ENCODE measurements around the gene PC. TPM values are rescaled to one million over a fixed set of nuclear protein-coding genes. Genes with fewer than 3 reads are reported as not detected.

PC gene
- total RNA-seq, 1 donor from 2014 or later: 49.1 TPM

DNA sequence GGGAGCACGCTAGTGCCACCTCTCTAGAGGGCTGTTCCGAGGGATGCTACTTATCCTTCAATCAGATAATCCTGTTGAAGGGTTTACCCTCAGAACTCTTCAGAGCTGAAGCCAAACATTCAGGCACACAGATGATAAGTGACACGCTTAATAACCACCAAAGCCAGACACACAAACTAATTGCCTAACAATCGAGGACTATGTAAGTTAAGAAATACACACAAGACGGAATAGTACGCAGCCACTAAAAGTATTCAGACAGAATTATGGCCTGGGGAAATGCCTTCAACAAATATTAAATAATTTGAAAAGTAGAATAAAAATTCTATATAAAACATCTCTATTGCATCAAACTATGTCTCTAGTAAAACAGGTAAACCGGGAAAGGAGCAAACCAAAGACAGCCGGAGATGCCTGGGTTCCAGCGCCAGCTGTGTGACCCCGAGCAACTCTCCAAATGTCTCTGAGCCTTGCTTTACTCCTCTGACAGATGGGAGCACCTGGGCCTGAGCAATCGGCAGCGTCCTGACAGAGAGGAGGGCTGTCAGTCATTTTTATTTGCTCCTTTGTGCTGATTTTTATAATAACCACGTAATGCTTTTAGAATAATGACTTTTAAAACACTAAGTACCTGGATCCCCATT is 90.0 kb downstream of the PC start:
- H3K27me3 Mint-ChIP-seq (ENCODE audit: unreplicated experiment): no peaks in the 10 kb centered on the region
- no peaks in the 10 kb centered on the region for H3K9me3 Mint-ChIP-seq (ENCODE audit: unreplicated experiment)
- no peak for DNase-seq (ENCODE audit: extremely low spot score, unreplicated experiment)
- no peak overlapping the region for H3K4me3 Mint-ChIP-seq (ENCODE audit: unreplicated experiment)
- H3K36me3 Mint-ChIP-seq (ENCODE audit: unreplicated experiment): peaks cover 12% of the 10 kb centered on the region
- TF ChIP-seq, protein P1, sequence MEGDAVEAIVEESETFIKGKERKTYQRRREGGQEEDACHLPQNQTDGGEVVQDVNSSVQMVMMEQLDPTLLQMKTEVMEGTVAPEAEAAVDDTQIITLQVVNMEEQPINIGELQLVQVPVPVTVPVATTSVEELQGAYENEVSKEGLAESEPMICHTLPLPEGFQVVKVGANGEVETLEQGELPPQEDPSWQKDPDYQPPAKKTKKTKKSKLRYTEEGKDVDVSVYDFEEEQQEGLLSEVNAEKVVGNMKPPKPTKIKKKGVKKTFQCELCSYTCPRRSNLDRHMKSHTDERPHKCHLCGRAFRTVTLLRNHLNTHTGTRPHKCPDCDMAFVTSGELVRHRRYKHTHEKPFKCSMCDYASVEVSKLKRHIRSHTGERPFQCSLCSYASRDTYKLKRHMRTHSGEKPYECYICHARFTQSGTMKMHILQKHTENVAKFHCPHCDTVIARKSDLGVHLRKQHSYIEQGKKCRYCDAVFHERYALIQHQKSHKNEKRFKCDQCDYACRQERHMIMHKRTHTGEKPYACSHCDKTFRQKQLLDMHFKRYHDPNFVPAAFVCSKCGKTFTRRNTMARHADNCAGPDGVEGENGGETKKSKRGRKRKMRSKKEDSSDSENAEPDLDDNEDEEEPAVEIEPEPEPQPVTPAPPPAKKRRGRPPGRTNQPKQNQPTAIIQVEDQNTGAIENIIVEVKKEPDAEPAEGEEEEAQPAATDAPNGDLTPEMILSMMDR (IDR thresholded peaks at IDR 0.05): no peak
- H3K27ac Mint-ChIP-seq (ENCODE audit: unreplicated experiment): no peak overlapping the region
- H3K4me1 Mint-ChIP-seq (ENCODE audit: unreplicated experiment): no peaks in the 10 kb centered on the region

DNA sequence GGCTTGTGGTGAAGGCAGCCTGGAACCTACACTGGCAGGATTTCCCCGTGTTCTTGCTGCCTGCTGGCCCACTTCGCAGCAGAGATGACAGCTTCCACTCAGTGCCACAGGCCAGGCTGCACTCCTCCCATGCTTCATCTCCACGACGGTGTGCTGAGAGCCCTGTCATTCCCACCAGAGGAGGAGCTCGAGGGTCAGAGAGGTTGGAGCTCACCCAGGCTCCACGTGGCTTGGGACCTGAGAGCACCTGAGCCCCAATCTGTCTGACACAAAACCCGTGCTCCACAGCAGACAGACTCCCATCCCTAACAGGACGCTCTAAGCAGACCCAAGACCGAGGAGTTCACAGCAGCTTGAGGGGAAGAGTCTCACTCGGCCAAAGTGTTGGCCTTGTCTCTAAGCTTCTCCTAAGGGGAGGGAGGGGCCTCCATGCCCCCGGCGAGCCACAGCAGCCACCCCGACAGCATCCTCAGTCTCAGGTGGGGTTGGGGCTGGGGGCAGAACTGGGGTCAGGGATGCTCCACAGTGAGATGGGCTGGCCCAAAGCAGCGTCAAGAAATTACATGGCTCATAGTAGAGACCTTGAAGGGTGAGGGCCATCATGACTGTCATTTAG is 90.7 kb downstream of the PC start:
- Mint-ChIP-seq H3K27me3 (ENCODE audit: unreplicated experiment) (no peaks in the 10 kb centered on the region), H3K27ac (ENCODE audit: unreplicated experiment) (no peak overlapping the region), H3K4me3 (ENCODE audit: unreplicated experiment) (no peak overlapping the region), H3K4me1 (ENCODE audit: unreplicated experiment) (no peaks in the 10 kb centered on the region), H3K9me3 (ENCODE audit: unreplicated experiment) (no peaks in the 10 kb centered on the region), H3K36me3 (ENCODE audit: unreplicated experiment) (peaks cover 12% of the 10 kb centered on the region)
- DNase-seq (ENCODE audit: extremely low spot score, unreplicated experiment): no peak
- TF ChIP-seq, protein P1 (IDR thresholded peaks at IDR 0.05): no peak

DNA sequence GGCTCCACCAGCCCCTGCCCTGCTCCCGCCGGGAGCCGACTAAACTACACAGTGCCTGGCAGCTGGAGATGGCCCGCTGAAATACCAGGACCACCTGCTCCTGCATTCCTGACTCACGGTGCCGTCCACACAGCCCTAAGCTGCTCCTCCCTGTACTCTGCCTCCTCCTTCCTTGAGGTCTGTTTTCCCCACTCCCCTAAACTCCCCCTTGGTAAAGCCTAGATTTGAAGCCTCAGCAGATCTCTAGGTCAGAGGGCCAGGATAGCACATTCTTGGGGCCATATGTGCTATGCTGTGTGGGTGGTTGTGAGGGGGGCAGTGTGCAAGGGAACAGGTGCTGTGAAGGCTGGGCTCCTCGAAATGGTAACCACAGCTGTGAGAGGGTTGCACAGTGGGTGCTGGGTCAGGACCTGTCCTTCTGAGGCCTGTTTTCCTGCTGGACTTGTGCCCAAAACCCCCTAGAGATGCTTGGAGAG is 91.6 kb downstream of the PC start:
- H3K27me3 Mint-ChIP-seq (ENCODE audit: unreplicated experiment): no peaks in the 10 kb centered on the region
- H3K9me3 Mint-ChIP-seq (ENCODE audit: unreplicated experiment): no peaks in the 10 kb centered on the region

DNA sequence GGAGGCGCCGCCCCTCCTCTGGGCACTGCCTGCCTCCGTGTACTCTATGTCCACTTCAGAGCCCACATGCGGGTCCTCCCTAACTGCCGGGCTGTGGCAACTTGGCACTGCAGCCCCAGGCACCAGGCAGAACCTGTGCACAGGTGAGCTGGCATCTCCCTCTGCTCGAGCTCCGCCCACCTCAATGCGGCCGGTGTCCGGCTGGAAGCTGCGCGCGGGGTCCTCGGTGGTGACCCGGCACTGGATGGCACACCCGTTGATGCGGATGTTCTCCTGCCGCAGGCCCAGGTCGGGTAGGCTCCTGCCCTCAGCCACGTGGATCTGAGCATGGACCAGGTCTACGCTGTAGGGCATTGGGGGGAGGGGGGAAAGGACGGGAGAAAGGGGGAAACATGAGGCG is 92.2 kb downstream of the PC start:
- no peak overlapping the region for H3K4me3 Mint-ChIP-seq (ENCODE audit: unreplicated experiment)
- peaks cover 12% of the 10 kb centered on the region for H3K36me3 Mint-ChIP-seq (ENCODE audit: unreplicated experiment)

More for the DNA sequence above, 91.6 kb downstream of the PC start:
- Mint-ChIP-seq H3K27ac (ENCODE audit: unreplicated experiment) (no peak overlapping the region), H3K4me1 (ENCODE audit: unreplicated experiment) (no peaks in the 10 kb centered on the region), H3K4me3 (ENCODE audit: unreplicated experiment) (no peak overlapping the region), H3K36me3 (ENCODE audit: unreplicated experiment) (peaks cover 12% of the 10 kb centered on the region)
- no peak for DNase-seq (ENCODE audit: extremely low spot score, unreplicated experiment)
- TF ChIP-seq, protein P1 (IDR thresholded peaks at IDR 0.05): no peak

More for the DNA sequence above, 92.2 kb downstream of the PC start:
- no peaks in the 10 kb centered on the region for H3K4me1 Mint-ChIP-seq (ENCODE audit: unreplicated experiment)
- H3K27me3 Mint-ChIP-seq (ENCODE audit: unreplicated experiment): no peaks in the 10 kb centered on the region
- no peak for DNase-seq (ENCODE audit: extremely low spot score, unreplicated experiment)
- H3K27ac Mint-ChIP-seq (ENCODE audit: unreplicated experiment): no peak overlapping the region
- no peaks in the 10 kb centered on the region for H3K9me3 Mint-ChIP-seq (ENCODE audit: unreplicated experiment)
- TF ChIP-seq, protein P1 (IDR thresholded peaks at IDR 0.05): no peak

Measured in osteocyte (in vitro differentiated cells).